ENCODE measurements around the gene UBE2B. TPM values are rescaled to one million over a fixed set of nuclear protein-coding genes. Genes with fewer than 3 reads are reported as not detected.

Gene UBE2B
- polyA plus RNA-seq, 3 donors, result 30.6 to 68.6 (median 43.4) TPM

DNA sequence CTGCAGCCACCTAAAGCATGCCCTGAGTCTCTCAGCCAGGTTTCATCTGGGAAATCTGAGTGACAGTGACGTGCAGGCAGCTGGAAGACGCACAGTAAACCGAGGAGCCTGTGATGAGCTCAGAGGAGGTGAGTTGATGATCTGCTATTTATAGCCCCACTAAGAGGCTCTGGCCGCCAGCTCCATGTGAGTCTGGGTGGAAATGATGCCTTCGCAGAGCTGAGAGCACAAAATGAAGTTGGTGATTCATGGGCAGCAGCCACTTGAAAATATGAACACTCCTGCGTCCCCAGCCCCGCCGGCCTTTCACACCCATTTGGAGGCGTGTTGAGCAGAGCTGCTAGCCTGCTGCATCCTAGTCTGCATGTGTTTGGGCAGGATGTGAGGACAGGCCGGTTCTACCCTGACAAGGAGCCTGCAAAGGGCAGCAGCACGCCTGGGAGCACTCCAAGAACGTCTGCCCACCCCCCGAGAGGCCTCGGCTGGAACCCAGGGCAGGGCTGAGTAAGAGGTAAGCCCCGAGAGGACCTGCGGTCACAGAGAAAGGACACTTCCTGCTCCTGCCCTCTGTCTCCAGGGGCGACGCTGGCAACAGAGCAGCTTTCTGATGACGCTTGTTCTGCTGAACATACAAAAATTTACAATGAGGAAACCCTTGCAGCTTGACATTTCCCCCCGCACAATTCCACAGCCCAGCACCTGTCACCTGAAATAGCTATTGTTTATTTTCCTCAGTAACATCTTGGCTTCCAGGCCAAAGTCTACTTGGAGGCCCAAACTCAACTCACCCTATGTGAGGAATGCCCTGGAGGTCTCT, 65.4 kb downstream of the UBE2B start:
- no peaks in the 10 kb centered on the region for H3K79me2 ChIP-seq (ENCODE audit: insufficient read depth, low read length)
- Mint-ChIP-seq H3K27me3 (ENCODE audit: low read depth in 3 of 3) (peaks cover 1 to 6% (median 3%) of the 10 kb centered on the region in 3 donors), H3K36me3 (no peaks in the 10 kb centered on the region), H3K9me3 (peaks cover 0 to 2% (median 0%) of the 10 kb centered on the region in 7 donors), H3K4me1 (peaks cover 23% of the 10 kb centered on the region), H3K27ac (peak overlapping the region; percentile 84 to 94 (median 89)), H3K4me3 (peak overlapping the region; percentile 59 to 86)
- H3K4me1 ChIP-seq (ENCODE audit: control insufficient read depth in 1 of 2, insufficient read depth in 2 of 2, low read length in 2 of 2), result peaks cover 11 to 12% of the 10 kb centered on the region in 2 donors
- no peaks in the 10 kb centered on the region for H3K9me3 ChIP-seq (replicated peaks in 1 of 2; ENCODE audit: control insufficient read depth in 1 of 2, insufficient read depth in 1 of 2, low read length in 2 of 2)
- H3K4me3 ChIP-seq (replicated peaks in 1 of 3; ENCODE audit: low read depth in 2 of 3, low read length in 3 of 3), result peak overlapping the region in 2 of 3 experiments; percentile 1 to 54
- no peaks in the 10 kb centered on the region for H3K36me3 ChIP-seq (replicated peaks in 1 of 2; ENCODE audit: control insufficient read depth in 1 of 2, insufficient read depth in 2 of 2, low read length in 2 of 2)
- peak overlapping the region; percentile 13 to 78 for H3K27ac ChIP-seq (ENCODE audit: low read depth in 1 of 2, low read length in 2 of 2)
- TF ChIP-seq, protein P1, sequence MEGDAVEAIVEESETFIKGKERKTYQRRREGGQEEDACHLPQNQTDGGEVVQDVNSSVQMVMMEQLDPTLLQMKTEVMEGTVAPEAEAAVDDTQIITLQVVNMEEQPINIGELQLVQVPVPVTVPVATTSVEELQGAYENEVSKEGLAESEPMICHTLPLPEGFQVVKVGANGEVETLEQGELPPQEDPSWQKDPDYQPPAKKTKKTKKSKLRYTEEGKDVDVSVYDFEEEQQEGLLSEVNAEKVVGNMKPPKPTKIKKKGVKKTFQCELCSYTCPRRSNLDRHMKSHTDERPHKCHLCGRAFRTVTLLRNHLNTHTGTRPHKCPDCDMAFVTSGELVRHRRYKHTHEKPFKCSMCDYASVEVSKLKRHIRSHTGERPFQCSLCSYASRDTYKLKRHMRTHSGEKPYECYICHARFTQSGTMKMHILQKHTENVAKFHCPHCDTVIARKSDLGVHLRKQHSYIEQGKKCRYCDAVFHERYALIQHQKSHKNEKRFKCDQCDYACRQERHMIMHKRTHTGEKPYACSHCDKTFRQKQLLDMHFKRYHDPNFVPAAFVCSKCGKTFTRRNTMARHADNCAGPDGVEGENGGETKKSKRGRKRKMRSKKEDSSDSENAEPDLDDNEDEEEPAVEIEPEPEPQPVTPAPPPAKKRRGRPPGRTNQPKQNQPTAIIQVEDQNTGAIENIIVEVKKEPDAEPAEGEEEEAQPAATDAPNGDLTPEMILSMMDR (IDR thresholded peaks at IDR 0.05), result no peak
- 15% methylated on average over 18 of the region's 20 CpGs for WGBS (ENCODE audit: insufficient coverage)
- peak overlapping the region; percentile 62 for H3K4me2 ChIP-seq (replicated peaks; ENCODE audit: extremely low read depth, low read length, poor library complexity, severe bottlenecking)
- peak overlapping the region; percentile 71 for H2AFZ ChIP-seq (ENCODE audit: insufficient read depth, low read depth, low read length, poor library complexity, severe bottlenecking)
- H3K27me3 ChIP-seq (ENCODE audit: control insufficient read depth in 2 of 2, insufficient read depth in 2 of 2, low read length in 2 of 2), result no peaks in the 10 kb centered on the region
- intact Hi-C loops (cut with micrococcal nuclease), result loop anchor here in 1 of 2 donors (10.0 kb wide), 1 partner anchor 88 kb away; the partner anchor contains the start of gene JADE2
- H3K9ac ChIP-seq (ENCODE audit: insufficient read depth, low read length, poor library complexity, severe bottlenecking), result peak overlapping the region; percentile 44
- peak; percentile 82 to 91 (median 85) for DNase-seq
- H4K20me1 ChIP-seq (ENCODE audit: insufficient read depth, low read length), result no peaks in the 10 kb centered on the region

DNA sequence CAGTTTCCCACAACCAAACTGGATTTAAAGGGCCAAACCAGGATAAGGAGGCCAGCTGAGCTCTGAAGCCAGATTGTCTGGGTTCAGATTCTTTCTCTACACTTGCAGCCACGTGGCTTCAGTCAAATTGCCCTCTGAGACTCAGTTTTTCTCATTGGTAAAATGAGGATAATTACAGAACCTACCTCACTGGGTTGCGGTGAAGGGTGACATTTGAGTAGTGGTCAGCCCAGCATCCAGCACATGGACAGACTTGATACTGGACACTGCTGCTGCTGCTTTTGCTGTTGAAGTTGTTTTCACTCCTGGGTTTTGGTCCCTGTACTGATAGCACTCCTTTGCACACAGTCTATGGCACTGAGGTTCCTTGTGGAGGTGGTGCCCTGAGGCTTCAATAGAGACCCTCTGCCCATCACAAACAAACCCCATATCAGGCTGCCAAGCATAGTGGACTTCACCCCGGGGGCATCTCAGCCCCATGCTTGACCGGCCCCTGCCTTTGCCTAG, 66.0 kb downstream of the UBE2B start:
- Histone ChIP-seq H3K4me2 (replicated peaks; ENCODE audit: extremely low read depth, low read length, poor library complexity, severe bottlenecking) (peak overlapping the region; percentile 62), H3K79me2 (ENCODE audit: insufficient read depth, low read length) (no peaks in the 10 kb centered on the region), H3K4me3 (replicated peaks in 1 of 3; ENCODE audit: low read depth in 2 of 3, low read length in 3 of 3) (no peak overlapping the region), H3K9ac (ENCODE audit: insufficient read depth, low read length, poor library complexity, severe bottlenecking) (no peak overlapping the region), H3K9me3 (replicated peaks in 1 of 2; ENCODE audit: control insufficient read depth in 1 of 2, insufficient read depth in 1 of 2, low read length in 2 of 2) (no peaks in the 10 kb centered on the region), H2AFZ (ENCODE audit: insufficient read depth, low read depth, low read length, poor library complexity, severe bottlenecking) (peak overlapping the region; percentile 71), H3K36me3 (replicated peaks in 1 of 2; ENCODE audit: control insufficient read depth in 1 of 2, insufficient read depth in 2 of 2, low read length in 2 of 2) (no peaks in the 10 kb centered on the region), H4K20me1 (ENCODE audit: insufficient read depth, low read length) (no peaks in the 10 kb centered on the region), H3K4me1 (ENCODE audit: control insufficient read depth in 1 of 2, insufficient read depth in 2 of 2, low read length in 2 of 2) (peaks cover 11 to 12% of the 10 kb centered on the region in 2 donors), H3K27me3 (ENCODE audit: control insufficient read depth in 2 of 2, insufficient read depth in 2 of 2, low read length in 2 of 2) (no peaks in the 10 kb centered on the region), H3K27ac (ENCODE audit: low read depth in 1 of 2, low read length in 2 of 2) (peak overlapping the region in 1 of 2 donors; percentile 78)
- H3K27ac Mint-ChIP-seq, result peak overlapping the region; percentile 84 to 94 (median 89)
- H3K27me3 Mint-ChIP-seq (ENCODE audit: low read depth in 3 of 3), result peaks cover 1 to 6% (median 3%) of the 10 kb centered on the region in 3 donors
- H3K36me3 Mint-ChIP-seq, result no peaks in the 10 kb centered on the region
- TF ChIP-seq, protein P1 (IDR thresholded peaks at IDR 0.05), result no peak
- peaks cover 23% of the 10 kb centered on the region for H3K4me1 Mint-ChIP-seq
- no peak overlapping the region for H3K4me3 Mint-ChIP-seq
- 94% methylated on average over 2 of the region's 4 CpGs for WGBS (ENCODE audit: insufficient coverage)
- intact Hi-C loops (cut with micrococcal nuclease), result loop anchor here in 1 of 2 donors (10.0 kb wide), 1 partner anchor 87 kb away; the partner anchor contains the start of gene JADE2
- H3K9me3 Mint-ChIP-seq, result peaks cover 0 to 2% (median 0%) of the 10 kb centered on the region in 7 donors
- no peak for DNase-seq
